H9 (cell line): Measurements from ENCODE around the gene OPALIN. TPM values are rescaled to one million over a fixed set of nuclear protein-coding genes. Genes with fewer than 3 reads are reported as not detected.

ENCODE experiments used
- DNase-seq: peaks from one replicate; pipeline ENCODE4 v3.0.0-alpha.2; 2017
- H2AFZ ChIP-seq: one replicate; pipeline ENCODE4 v1.6.1; 2013; ENCODE audit warnings: mild to moderate bottlenecking, low read length, control low read depth, moderate library complexity
- H2AK5ac ChIP-seq: 2 replicates; pipeline ENCODE4 v1.6.1; 2013; ENCODE audit warnings: low read length, control low read depth, mixed read lengths; ENCODE audit not compliant: insufficient read length
- H2BK120ac ChIP-seq: one replicate; pipeline ENCODE4 v1.6.1; 2013; ENCODE audit warnings: low read depth, mild to moderate bottlenecking, low read length, control low read depth, inconsistent platforms; ENCODE audit not compliant: poor library complexity, severe bottlenecking
- H2BK12ac ChIP-seq: 2 replicates; pipeline ENCODE4 v1.6.1; 2013; ENCODE audit warnings: low read length, control low read depth, mixed read lengths, low read depth; ENCODE audit not compliant: insufficient read length
- H2BK15ac ChIP-seq: 2 replicates; pipeline ENCODE4 v1.6.1; 2013; ENCODE audit warnings: low read depth, low read length, control low read depth
- H2BK20ac ChIP-seq: one replicate; pipeline ENCODE4 v1.6.1; 2013; ENCODE audit warnings: low read depth, mild to moderate bottlenecking, low read length, control low read depth, inconsistent platforms; ENCODE audit not compliant: poor library complexity, severe bottlenecking
- H2BK5ac ChIP-seq: 2 replicates; pipeline ENCODE4 v1.6.1; 2013; ENCODE audit warnings: low read length, control low read depth, mixed read lengths; ENCODE audit not compliant: insufficient read length
- H3K14ac ChIP-seq: 2 replicates; pipeline ENCODE4 v1.6.1; 2013; ENCODE audit warnings: low read length, control low read depth; ENCODE audit not compliant: insufficient read depth
- H3K18ac ChIP-seq: 2 replicates; pipeline ENCODE4 v1.6.1; 2013; ENCODE audit warnings: low read depth, mild to moderate bottlenecking, mixed read lengths, low read length, control low read depth; ENCODE audit not compliant: insufficient read length
- H3K23ac ChIP-seq: 2 replicates; pipeline ENCODE4 v1.6.1; 2013; ENCODE audit warnings: low read length, control low read depth, mixed read lengths, low read depth; ENCODE audit not compliant: insufficient read length
- H3K23me2 ChIP-seq: 2 replicates; pipeline ENCODE4 v1.6.1; 2013; ENCODE audit warnings: low read depth, mild to moderate bottlenecking, mixed read lengths, low read length, control low read depth; ENCODE audit not compliant: insufficient read length, poor library complexity, severe bottlenecking
- H3K27ac ChIP-seq: 2 replicates; pipeline ENCODE4 v1.5.1; 2013; ENCODE audit warnings: low read length, control low read depth, mixed read lengths, low read depth; ENCODE audit not compliant: insufficient read length
- H3K27me3 ChIP-seq: 2 replicates; pipeline ENCODE4 v1.6.1; 2013; ENCODE audit warnings: low read length, control low read depth, inconsistent platforms; ENCODE audit not compliant: insufficient read depth
- H3K4ac ChIP-seq: 2 replicates; pipeline ENCODE4 v1.6.1; 2013; ENCODE audit warnings: low read depth, mild to moderate bottlenecking, control low read depth, inconsistent platforms, low read length, moderate library complexity
- H3K4me1 ChIP-seq: 2 replicates; pipeline ENCODE4 v1.6.1; 2013; ENCODE audit warnings: low read length, control low read depth, inconsistent platforms; ENCODE audit not compliant: insufficient read depth
- H3K4me2 ChIP-seq: 2 replicates; pipeline ENCODE4 v1.6.1; 2013; ENCODE audit warnings: low read length, control low read depth, mixed read lengths; ENCODE audit not compliant: insufficient read length, insufficient read depth
- H3K56ac ChIP-seq: 2 replicates; pipeline ENCODE4 v1.6.1; 2013; ENCODE audit warnings: low read depth, mild to moderate bottlenecking, mixed read lengths, low read length, control low read depth; ENCODE audit not compliant: insufficient read length
- H3K79me1 ChIP-seq: 2 replicates; pipeline ENCODE4 v1.6.1; 2013; ENCODE audit warnings: low read depth, mild to moderate bottlenecking, moderate library complexity, low read length, control low read depth, inconsistent platforms; ENCODE audit not compliant: insufficient read depth, poor library complexity, severe bottlenecking
- H3K79me2 ChIP-seq: 2 replicates; pipeline ENCODE4 v1.6.1; 2013; ENCODE audit warnings: low read length, control low read depth, inconsistent platforms; ENCODE audit not compliant: insufficient read depth
- H3K9ac ChIP-seq: 2 replicates; pipeline ENCODE4 v1.6.1; 2013; ENCODE audit warnings: low read length, control low read depth, mixed read lengths; ENCODE audit not compliant: insufficient read length; ENCODE audit errors: extremely low read depth
- H3K9me3 ChIP-seq: one replicate; pipeline ENCODE4 v1.6.1; 2013; ENCODE audit warnings: low read depth, low read length, inconsistent platforms; ENCODE audit not compliant: control insufficient read depth
- H3T11ph ChIP-seq: one replicate; pipeline ENCODE4 v1.6.1; 2013; ENCODE audit warnings: mild to moderate bottlenecking, low read length, control low read depth, inconsistent platforms
- H4K20me1 ChIP-seq: one replicate; pipeline ENCODE4 v1.6.1; 2013; ENCODE audit not compliant: control insufficient read depth, insufficient read length, insufficient read depth
- H4K5ac ChIP-seq: 2 replicates; pipeline ENCODE4 v1.6.1; 2013; ENCODE audit warnings: low read depth, mild to moderate bottlenecking, mixed read lengths, low read length, control low read depth; ENCODE audit not compliant: insufficient read length
- H4K8ac ChIP-seq: replicated peaks from 2 replicates; pipeline ENCODE4 v1.6.1; 2013; ENCODE audit warnings: low read length, control low read depth, mixed read lengths, low read depth; ENCODE audit not compliant: insufficient read length
- H4K91ac ChIP-seq: 2 replicates; pipeline ENCODE4 v1.6.1; 2013; ENCODE audit warnings: low read depth, mild to moderate bottlenecking, moderate library complexity, mixed read lengths, low read length, control low read depth; ENCODE audit not compliant: insufficient read length
- H3K27ac Mint-ChIP-seq, 3 experiments: 2 replicates in 2 of 3; 3 replicates in 1 of 3; pipeline ENCODE4 v1.8.0; 2020 to 2021; ENCODE audit warnings: mixed read lengths in 3 of 3, mild to moderate bottlenecking in 1 of 3, moderate library complexity in 1 of 3
- H3K27me3 Mint-ChIP-seq: 2 replicates; pipeline ENCODE4 v1.8.0; 2021; ENCODE audit warnings: low read depth, mild to moderate bottlenecking, moderate library complexity, mixed read lengths
- H3K36me3 Mint-ChIP-seq, 3 experiments: 2 replicates in 2 of 3; 3 replicates in 1 of 3; pipeline ENCODE4 v1.8.0; 2020 to 2021; ENCODE audit warnings: low read depth in 3 of 3, mixed read lengths in 3 of 3; ENCODE audit not compliant: insufficient read depth in 1 of 3
- H3K4me1 Mint-ChIP-seq, 2 experiments: 2 replicates each; pipeline ENCODE4 v1.8.0; 2020; ENCODE audit warnings: mixed read lengths in 2 of 2
- H3K4me3 Mint-ChIP-seq, 2 experiments: 2 replicates in 1 of 2; 3 replicates in 1 of 2; pipeline ENCODE4 v1.8.0; 2020 to 2021; ENCODE audit warnings: mild to moderate bottlenecking in 2 of 2, mixed read lengths in 2 of 2, moderate library complexity in 1 of 2
- H3K9me3 Mint-ChIP-seq, 2 experiments: 2 replicates in 1 of 2; 3 replicates in 1 of 2; pipeline ENCODE4 v1.8.0; 2020; ENCODE audit warnings: mild to moderate bottlenecking in 2 of 2, mixed read lengths in 2 of 2, moderate library complexity in 1 of 2
- CTCF ChIP-seq: fragments of 200-600 bp; sonication (generic); conservative IDR thresholded peaks from 3 replicates; pipeline ENCODE4 v1.8.0; 2021; ENCODE audit warnings: antibody characterized with exemption, mild to moderate bottlenecking
- WGBS: extraction: QIAGEN DNeasy Blood & Tissue Kit; methylation state at CpG from one replicate; pipeline ENCODE4 v1.1.7; 2013; ENCODE audit warnings: missing lambda C conversion rate, low lambda C conversion rate, mixed read lengths; ENCODE audit not compliant: insufficient read length; ENCODE audit errors: extremely low coverage; 5-methylcytosine and 5-hydroxymethylcytosine counted together
- total RNA-seq: library from RNA; stranded (reverse); gene quantifications from 2 replicates; pipeline ENCODE4 v1.2.1, GENCODE V29; 2021

OPALIN gene
- total RNA-seq, 1 experiment from 2014 or later, result not detected

GRCh38 chr10:96379758-96380157 lies 21.0 kb upstream of the OPALIN start:
- H3K4me1 Mint-ChIP-seq, result peaks cover 11 to 14% of the 10 kb centered on the region in 2 experiments

More at GRCh38 chr10:96379758-96380157, 21.0 kb upstream of the OPALIN start:
- no peak for DNase-seq
- Mint-ChIP-seq H3K27ac (no peak overlapping the region), H3K36me3 (no peaks in the 10 kb centered on the region; a peak in 2 of 7 replicates), H3K4me3 (no peak overlapping the region), H3K27me3 (peaks cover 3% of the 10 kb centered on the region), H3K9me3 (no peaks in the 10 kb centered on the region; a peak in 3 of 5 replicates)
- no peaks in the 10 kb centered on the region for H3K27me3 ChIP-seq
- no peak overlapping the region for H3K56ac ChIP-seq
- H4K8ac ChIP-seq, result no peak overlapping the region
- WGBS, result no CpG with 5 or more reads among the region's 8 CpGs
- no peaks in the 10 kb centered on the region for H3K79me2 ChIP-seq
- H2BK15ac ChIP-seq, result no peak overlapping the region
- H3K14ac ChIP-seq, result no peak overlapping the region
- H3K18ac ChIP-seq, result no peak overlapping the region
- peaks cover 5% of the 10 kb centered on the region for H3K23me2 ChIP-seq
- H3K4me2 ChIP-seq, result no peak overlapping the region
- no peak overlapping the region for H3K4ac ChIP-seq
- H3K4me1 ChIP-seq, result no peaks in the 10 kb centered on the region; the same call in 1 of the 2 replicates
- H4K20me1 ChIP-seq, result no peaks in the 10 kb centered on the region
- H4K91ac ChIP-seq, result no peak overlapping the region
- H2BK120ac ChIP-seq, result no peak overlapping the region
- no peak overlapping the region for H4K5ac ChIP-seq
- no peak overlapping the region for H2AFZ ChIP-seq
- no peak overlapping the region for H2BK20ac ChIP-seq
- H2BK12ac ChIP-seq, result no peak overlapping the region
- no peaks in the 10 kb centered on the region for H3K79me1 ChIP-seq
- no peak overlapping the region for H3T11ph ChIP-seq
- no peak overlapping the region for H3K23ac ChIP-seq
- no peak overlapping the region for H2BK5ac ChIP-seq
- no peak overlapping the region for H3K9ac ChIP-seq
- H2AK5ac ChIP-seq, result no peak overlapping the region
- H3K9me3 ChIP-seq, result no peaks in the 10 kb centered on the region
- H3K27ac ChIP-seq, result no peak overlapping the region
- no peak for TF ChIP-seq CTCF
